ENCODE measurements around the gene MDFIC2. TPM values are rescaled to one million over a fixed set of nuclear protein-coding genes. Genes with fewer than 3 reads are reported as not detected.
"Not testable (repeated sequence)": the region's sequence is repeated elsewhere in the genome, so short reads cannot be mapped to it uniquely, and the experiment has no call there.

The MDFIC2 gene
- total RNA-seq, result not detected

DNA sequence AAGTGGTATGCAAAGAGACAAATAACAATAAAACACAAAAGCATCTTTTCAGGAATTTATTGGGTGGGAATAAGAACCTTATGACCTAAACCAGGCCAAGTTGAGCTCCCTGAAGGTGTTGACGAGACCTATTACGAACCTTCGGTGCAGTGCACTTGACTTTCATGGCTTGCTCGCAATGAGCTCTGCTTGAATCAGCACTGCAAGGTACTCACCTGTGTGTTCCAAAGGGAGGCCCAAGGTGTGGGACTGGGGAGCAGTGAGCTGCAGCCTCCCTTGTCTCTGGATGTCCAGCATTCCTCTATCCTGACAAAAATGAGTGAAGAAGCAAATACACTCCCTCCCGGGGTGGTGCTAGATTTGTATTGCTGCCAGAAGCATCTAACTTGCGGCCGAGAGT, at the start of gene MDFIC2:
MDFIC2 (minus strand) TSS at position 303 of the 400 bp plus-strand sequence. CDS start 665 bp downstream, outside the sequence.
- H3K27ac Mint-ChIP-seq, result no peak within 1 kb of the TSS
- H3K4me3 Mint-ChIP-seq, result no peak within 1 kb of the TSS
- H3K9me3 Mint-ChIP-seq (ENCODE audit: low read depth), result no peaks in the 10 kb centered on the region
- no peaks in the 10 kb centered on the region for H3K27me3 Mint-ChIP-seq
- ATAC-seq, result no peak
- no peaks in the 10 kb centered on the region for H3K4me1 Mint-ChIP-seq
- CTCF ChIA-PET, result no interaction called here
- H3K36me3 Mint-ChIP-seq, result no peaks in the 10 kb centered on the region
- DNase-seq, result no peak

DNA sequence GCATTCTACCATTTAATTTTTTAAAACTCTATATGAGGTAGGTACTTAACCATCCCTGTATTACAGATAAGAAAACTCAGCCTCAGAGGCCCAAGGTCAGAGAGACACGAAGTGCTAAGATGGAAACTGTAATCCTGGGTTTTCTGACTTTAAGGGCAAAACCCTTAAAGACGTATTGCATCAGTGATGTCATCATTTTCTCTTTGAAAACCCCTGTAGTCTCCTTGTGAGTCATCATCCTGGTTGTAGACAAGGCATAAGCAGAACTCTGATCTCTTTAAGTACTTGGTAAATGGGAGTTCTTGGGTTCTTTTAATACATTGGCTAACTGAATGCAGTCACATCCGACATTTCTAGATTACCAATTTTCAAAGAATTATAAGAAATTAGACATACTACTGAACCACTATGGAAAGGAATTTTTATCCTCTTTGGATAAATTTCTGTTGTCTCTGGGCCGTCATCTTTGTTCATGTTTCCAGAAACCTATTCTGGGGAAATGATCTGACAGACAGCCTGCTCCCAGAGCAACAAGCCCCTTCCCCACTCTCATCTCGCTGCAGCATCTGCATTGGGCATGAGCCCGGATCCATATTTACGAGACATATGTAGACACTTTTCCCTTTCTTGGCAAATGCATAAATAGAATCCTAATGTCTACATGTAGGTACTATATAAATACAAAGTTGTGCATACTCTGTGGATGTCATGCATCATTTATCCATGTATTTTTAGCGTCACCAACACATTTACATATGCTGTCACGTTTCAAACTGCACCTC, 48.7 kb upstream of the MDFIC2 start:
- CTCF ChIA-PET, result no interaction called here
- H3K4me3 Mint-ChIP-seq, result no peak overlapping the region
- no peak for DNase-seq
- no peaks in the 10 kb centered on the region for H3K9me3 Mint-ChIP-seq (ENCODE audit: low read depth)
- H3K4me1 Mint-ChIP-seq, result no peaks in the 10 kb centered on the region
- no peak for ATAC-seq
- no peaks in the 10 kb centered on the region for H3K27me3 Mint-ChIP-seq
- no peak overlapping the region for H3K27ac Mint-ChIP-seq
- no peaks in the 10 kb centered on the region for H3K36me3 Mint-ChIP-seq

DNA sequence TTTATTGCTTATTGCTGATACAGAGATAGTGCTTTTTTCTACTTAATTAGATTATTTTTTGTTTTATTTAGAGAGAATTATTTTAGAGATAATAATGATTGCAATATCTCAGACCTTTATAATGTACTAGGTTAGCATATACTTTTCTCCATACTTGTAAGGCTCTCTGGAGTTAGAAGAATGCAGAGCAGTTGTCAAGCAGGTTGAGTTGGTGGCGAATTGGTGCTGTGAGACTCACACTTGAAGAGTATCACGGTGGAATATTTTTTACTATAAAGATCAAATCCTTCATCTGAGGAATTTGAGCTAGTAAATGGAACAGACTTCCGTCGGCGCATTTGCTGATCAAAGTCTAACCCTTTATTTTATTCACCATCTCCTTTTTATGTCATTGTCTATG, 47.3 kb upstream of the MDFIC2 start:
- DNase-seq (no peak), ATAC-seq (no peak)
- no peaks in the 10 kb centered on the region for H3K27me3 Mint-ChIP-seq
- H3K9me3 Mint-ChIP-seq (ENCODE audit: low read depth), result no peaks in the 10 kb centered on the region
- no peak overlapping the region for H3K27ac Mint-ChIP-seq
- CTCF ChIA-PET, result no interaction called here
- H3K4me3 Mint-ChIP-seq, result no peak overlapping the region
- H3K4me1 Mint-ChIP-seq, result no peaks in the 10 kb centered on the region
- no peaks in the 10 kb centered on the region for H3K36me3 Mint-ChIP-seq

DNA sequence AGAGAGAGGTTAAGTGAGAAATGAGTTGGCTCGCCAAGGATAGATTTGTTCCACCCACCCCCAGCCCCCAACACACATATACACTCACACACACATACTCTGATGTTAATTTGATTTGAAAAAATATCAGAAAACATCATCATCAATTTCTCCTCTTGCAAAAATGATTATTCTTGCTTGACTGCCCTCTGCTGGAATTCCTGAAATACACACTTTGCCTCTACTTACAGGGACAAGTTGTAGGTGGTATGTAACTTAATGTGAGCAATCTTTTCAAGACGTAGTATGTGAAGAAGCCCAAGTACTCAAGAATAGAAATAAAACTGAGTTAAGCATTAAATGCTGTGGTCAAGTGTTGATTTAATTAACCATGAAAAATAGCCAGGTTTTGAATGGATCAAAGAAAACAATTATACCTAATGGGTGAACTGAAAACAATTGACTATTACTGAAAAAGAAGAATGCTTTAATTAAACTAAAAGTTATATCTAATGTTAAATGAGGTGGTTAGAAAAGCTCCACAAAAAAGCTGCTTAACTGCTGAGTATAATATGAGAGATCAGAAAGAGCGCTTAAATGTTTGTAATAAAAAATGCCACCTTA, 46.6 kb upstream of the MDFIC2 start:
- CTCF ChIA-PET, result no interaction called here
- H3K27ac Mint-ChIP-seq, result no peak overlapping the region
- ATAC-seq, result no peak
- no peaks in the 10 kb centered on the region for H3K36me3 Mint-ChIP-seq
- H3K4me1 Mint-ChIP-seq, result no peaks in the 10 kb centered on the region
- DNase-seq, result no peak
- H3K27me3 Mint-ChIP-seq, result no peaks in the 10 kb centered on the region
- H3K9me3 Mint-ChIP-seq (ENCODE audit: low read depth), result no peaks in the 10 kb centered on the region
- no peak overlapping the region for H3K4me3 Mint-ChIP-seq

DNA sequence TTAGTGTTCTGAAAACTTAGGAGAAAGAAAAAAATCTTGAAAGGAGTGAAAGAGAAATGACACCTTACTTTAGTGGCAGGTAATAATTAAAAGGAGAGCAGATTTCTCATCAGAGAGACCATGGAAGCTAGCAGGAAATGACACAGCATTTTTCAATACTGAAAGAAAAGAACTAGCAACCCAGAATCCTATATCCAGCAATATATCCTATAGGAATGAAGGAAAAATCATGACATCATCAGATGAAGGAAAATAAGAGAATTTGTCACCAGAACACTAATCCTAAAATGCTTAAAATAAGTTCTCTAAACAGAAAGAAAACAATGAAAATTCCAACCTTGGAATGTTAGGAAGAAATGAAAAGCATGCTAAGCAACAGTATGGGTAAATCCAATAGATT, 39.8 kb upstream of the MDFIC2 start:
- H3K36me3 Mint-ChIP-seq, result no peaks in the 10 kb centered on the region
- CTCF ChIA-PET, result no interaction called here
- H3K4me1 Mint-ChIP-seq, result no peaks in the 10 kb centered on the region
- ATAC-seq, result no peak
- H3K27ac Mint-ChIP-seq, result no peak overlapping the region
- H3K4me3 Mint-ChIP-seq, result no peak overlapping the region
- no peaks in the 10 kb centered on the region for H3K9me3 Mint-ChIP-seq (ENCODE audit: low read depth)
- no peaks in the 10 kb centered on the region for H3K27me3 Mint-ChIP-seq
- no peak for DNase-seq

DNA sequence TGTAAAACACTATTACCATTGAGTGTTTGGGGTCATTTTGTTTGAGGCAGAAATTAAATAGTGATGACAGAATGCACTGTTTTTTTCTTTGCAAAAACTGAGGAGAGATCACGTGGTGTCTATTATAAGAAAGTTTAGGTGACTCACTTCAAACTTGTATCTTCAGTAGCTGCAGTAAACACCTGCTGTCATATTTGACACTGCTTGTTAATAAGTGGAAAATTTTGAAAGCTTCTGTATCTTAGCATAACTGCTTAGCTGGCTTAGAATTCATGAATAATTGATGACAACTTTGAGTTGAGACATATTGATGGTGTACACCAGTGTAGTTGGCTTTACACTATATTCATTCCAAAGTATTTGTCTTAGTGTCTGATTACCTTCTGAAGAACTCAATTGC, 29.7 kb upstream of the MDFIC2 start:
- H3K27me3 Mint-ChIP-seq, result no peaks in the 10 kb centered on the region
- no peaks in the 10 kb centered on the region for H3K36me3 Mint-ChIP-seq
- no peak overlapping the region for H3K4me3 Mint-ChIP-seq
- CTCF ChIA-PET, result no interaction called here
- H3K4me1 Mint-ChIP-seq, result no peaks in the 10 kb centered on the region
- DNase-seq (no peak), ATAC-seq (no peak)
- no peak overlapping the region for H3K27ac Mint-ChIP-seq
- peaks cover 2% of the 10 kb centered on the region for H3K9me3 Mint-ChIP-seq (ENCODE audit: low read depth)

DNA sequence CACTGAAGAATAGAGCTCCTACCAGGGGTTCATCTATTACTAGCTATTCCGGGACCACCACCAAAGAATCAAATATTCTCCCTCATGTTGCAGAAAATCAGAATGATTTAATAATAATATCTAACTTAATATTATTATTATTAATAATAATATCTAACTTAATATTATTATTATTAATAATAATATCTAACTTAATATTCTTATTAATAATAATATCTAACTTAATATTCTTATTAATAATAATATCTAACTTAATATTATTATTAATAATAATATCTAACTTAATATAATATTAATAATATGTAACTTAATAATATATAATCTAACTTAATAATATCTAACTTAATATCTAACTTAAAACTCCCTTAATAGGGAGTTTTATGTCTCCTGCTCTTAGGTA, 24.4 kb upstream of the MDFIC2 start:
- H3K27me3 Mint-ChIP-seq; DNase-seq; H3K36me3 Mint-ChIP-seq; ATAC-seq; CTCF ChIA-PET; H3K27ac Mint-ChIP-seq; H3K4me1 Mint-ChIP-seq; H3K4me3 Mint-ChIP-seq; H3K9me3 Mint-ChIP-seq (ENCODE audit: low read depth): not testable (repeated sequence)

DNA sequence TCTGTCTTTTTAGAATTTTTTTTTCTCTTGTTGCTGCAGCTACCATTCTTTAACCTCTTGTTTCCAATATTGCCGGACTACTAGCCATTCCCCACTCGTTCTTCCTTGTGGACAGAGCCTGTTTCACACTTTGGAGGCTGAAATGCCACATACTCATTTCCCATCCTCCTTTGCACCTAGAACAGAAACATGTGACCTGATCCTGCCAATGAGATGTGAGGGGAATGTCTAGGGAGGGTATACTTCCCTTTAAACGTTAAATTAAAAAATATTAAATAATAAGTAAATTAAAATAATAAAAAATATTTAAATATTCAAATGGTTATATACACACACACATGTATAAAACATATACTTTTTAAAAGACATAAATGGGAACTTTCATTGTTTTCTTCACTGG, 20.6 kb upstream of the MDFIC2 start:
- Mint-ChIP-seq H3K36me3 (no peaks in the 10 kb centered on the region), H3K27ac (no peak overlapping the region), H3K4me1 (no peaks in the 10 kb centered on the region), H3K27me3 (no peaks in the 10 kb centered on the region), H3K9me3 (ENCODE audit: low read depth) (no peaks in the 10 kb centered on the region), H3K4me3 (no peak overlapping the region)
- ATAC-seq, result no peak
- CTCF ChIA-PET, result no interaction called here
- no peak for DNase-seq

DNA sequence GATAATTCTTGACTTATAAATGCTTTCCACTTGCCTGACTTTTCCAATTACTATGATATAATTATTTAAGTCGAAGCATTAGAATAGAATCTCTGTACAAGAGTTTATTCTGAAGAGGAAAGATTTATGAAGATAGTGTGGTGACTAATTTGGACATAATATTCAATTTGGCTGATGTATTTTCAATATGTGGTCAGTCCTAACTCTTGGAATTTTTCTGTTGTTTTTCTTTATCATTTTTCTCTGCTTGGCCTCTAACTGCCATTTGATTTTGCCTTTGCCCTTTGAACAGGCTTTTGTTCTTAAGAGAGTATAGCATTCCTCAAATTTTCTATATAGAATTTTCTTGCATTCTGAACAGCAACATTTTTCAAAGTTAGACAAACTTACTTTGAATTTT, 2.6 kb upstream of the MDFIC2 start:
- no peak overlapping the region for H3K27ac Mint-ChIP-seq

DNA sequence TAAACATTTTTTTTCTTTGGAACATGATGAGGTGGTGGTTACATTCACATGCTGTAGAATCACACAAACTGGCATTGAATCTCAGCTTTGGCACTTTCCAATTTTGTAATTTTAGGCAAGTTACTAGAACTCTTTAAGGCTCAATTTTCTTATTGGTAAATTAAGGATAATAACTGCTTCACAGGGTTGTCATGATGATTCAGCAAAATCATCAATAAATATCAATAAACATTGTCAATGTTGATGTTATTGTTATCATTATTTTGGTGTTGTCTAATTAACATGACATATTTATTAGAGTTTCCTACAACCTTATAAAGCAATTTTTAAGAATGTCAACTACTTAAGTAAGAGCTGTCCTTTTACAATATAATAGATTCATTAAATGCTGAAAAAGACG, 1.6 kb downstream of the MDFIC2 start:
- H3K36me3 Mint-ChIP-seq, result no peaks in the 10 kb centered on the region
- DNase-seq (no peak), ATAC-seq (no peak)
- no peaks in the 10 kb centered on the region for H3K9me3 Mint-ChIP-seq (ENCODE audit: low read depth)
- H3K4me3 Mint-ChIP-seq, result no peak overlapping the region
- no peak overlapping the region for H3K27ac Mint-ChIP-seq
- CTCF ChIA-PET, result no interaction called here
- no peaks in the 10 kb centered on the region for H3K27me3 Mint-ChIP-seq
- no peaks in the 10 kb centered on the region for H3K4me1 Mint-ChIP-seq

More for the DNA sequence above, 2.6 kb upstream of the MDFIC2 start:
- Mint-ChIP-seq H3K4me3 (no peak overlapping the region), H3K36me3 (no peaks in the 10 kb centered on the region), H3K9me3 (ENCODE audit: low read depth) (no peaks in the 10 kb centered on the region), H3K27me3 (no peaks in the 10 kb centered on the region), H3K4me1 (no peaks in the 10 kb centered on the region)
- CTCF ChIA-PET, result no interaction called here
- DNase-seq (no peak), ATAC-seq (no peak)

DNA sequence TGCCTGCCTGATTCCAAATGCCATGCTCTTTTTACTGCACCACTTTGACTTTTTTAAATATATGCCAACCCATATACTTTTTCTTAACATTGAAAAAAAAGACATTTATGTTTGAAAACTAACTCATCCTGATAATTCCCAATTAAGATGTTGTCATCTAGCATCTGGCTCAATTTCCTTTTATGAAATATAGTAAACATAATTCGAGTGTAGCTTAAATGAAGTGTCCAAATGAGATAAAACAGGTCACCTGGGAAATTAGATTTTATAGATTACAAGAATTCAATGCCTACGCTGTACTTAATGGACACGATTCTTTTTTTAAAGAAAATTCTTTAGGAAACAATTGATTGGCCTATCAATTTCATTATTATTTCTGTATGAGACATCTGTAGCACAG, 2.8 kb downstream of the MDFIC2 start:
- no peak overlapping the region for H3K27ac Mint-ChIP-seq
- H3K4me1 Mint-ChIP-seq, result no peaks in the 10 kb centered on the region
- H3K27me3 Mint-ChIP-seq, result no peaks in the 10 kb centered on the region
- H3K4me3 Mint-ChIP-seq, result no peak overlapping the region
- no peaks in the 10 kb centered on the region for H3K9me3 Mint-ChIP-seq (ENCODE audit: low read depth)
- ATAC-seq (no peak), DNase-seq (no peak)
- H3K36me3 Mint-ChIP-seq, result no peaks in the 10 kb centered on the region
- CTCF ChIA-PET, result no interaction called here

DNA sequence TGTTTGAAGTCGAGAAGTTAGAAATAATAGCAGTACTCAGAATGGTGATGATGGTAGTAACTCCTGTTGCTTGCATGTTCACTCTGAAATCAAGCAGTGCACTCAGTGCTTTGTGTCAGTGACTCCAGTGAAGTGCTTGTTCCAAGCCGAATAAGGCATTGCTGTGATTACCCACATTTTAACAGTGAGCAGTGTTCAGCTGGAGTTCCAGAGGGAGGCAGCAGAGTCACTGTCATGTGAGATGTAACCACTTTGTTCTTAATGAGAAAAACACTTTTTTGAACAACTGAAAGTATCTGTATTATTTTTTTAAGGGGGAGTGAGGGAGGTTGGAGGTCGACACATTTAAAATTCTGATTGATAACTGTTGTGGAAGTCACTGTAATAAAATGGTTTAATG, 3.7 kb downstream of the MDFIC2 start:
- no peak for DNase-seq
- H3K4me1 Mint-ChIP-seq, result no peaks in the 10 kb centered on the region
- no peak overlapping the region for H3K27ac Mint-ChIP-seq
- no peaks in the 10 kb centered on the region for H3K27me3 Mint-ChIP-seq
- H3K9me3 Mint-ChIP-seq (ENCODE audit: low read depth), result no peaks in the 10 kb centered on the region
- no peak for ATAC-seq
- no peak overlapping the region for H3K4me3 Mint-ChIP-seq
- CTCF ChIA-PET, result no interaction called here
- H3K36me3 Mint-ChIP-seq, result no peaks in the 10 kb centered on the region

DNA sequence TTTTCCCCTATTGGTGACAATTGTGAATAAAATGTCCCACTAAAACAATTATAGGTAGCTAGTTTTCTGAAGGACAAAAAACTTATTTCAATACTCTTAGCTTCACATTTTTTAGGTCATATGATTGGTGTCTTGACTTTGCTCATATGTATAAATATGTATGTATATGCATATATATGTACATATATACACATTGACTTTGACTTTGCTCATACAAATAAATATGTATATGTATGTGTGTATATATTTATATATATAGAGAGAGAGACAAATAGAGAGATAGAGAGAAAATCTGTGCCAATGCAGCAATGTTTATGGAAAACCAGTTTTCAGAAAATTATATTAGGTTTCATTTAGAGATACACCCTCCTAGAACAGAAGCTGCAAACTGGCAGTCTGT, 5.7 kb downstream of the MDFIC2 start:
- no peak for DNase-seq

DNA sequence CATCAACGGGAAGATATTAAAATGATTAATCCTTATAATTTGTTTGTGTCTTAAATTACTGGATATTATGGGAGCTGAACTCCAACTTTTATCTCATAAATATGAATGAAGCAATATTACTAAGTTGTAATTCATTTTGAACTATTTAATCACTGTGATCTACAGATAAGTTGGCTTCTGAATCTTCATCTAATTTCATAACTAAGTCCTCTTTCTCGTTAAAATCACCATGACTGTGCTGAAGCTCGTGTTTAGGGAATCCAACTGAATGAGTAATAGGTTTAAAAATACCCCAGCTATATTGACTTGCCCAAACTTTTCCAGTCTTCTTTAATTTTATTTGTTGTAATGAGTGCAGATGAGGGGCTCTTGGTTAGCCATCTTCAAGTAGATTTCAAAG, 14.1 kb downstream of the MDFIC2 start:
- DNase-seq, result no peak
- Mint-ChIP-seq H3K36me3 (no peaks in the 10 kb centered on the region), H3K27ac (no peak overlapping the region), H3K27me3 (no peaks in the 10 kb centered on the region), H3K4me1 (no peaks in the 10 kb centered on the region), H3K4me3 (no peak overlapping the region), H3K9me3 (ENCODE audit: low read depth) (no peaks in the 10 kb centered on the region)
- CTCF ChIA-PET, result no interaction called here
- ATAC-seq, result no peak

More for the DNA sequence above, 5.7 kb downstream of the MDFIC2 start:
- H3K4me3 Mint-ChIP-seq, result no peak overlapping the region
- H3K27me3 Mint-ChIP-seq, result no peaks in the 10 kb centered on the region
- CTCF ChIA-PET, result no interaction called here
- ATAC-seq, result no peak
- no peaks in the 10 kb centered on the region for H3K36me3 Mint-ChIP-seq
- H3K27ac Mint-ChIP-seq, result no peak overlapping the region
- H3K9me3 Mint-ChIP-seq (ENCODE audit: low read depth), result no peaks in the 10 kb centered on the region
- H3K4me1 Mint-ChIP-seq, result no peaks in the 10 kb centered on the region

All from activated CD8-positive, alpha-beta memory T cell treated with anti-CD3 and anti-CD28 coated beads, Interleukin-2, amount 10 ng/mL, durations not matched to agents 7 days and 5 days (primary cell).